OCI-LY7 (cell line): ENCODE data around the gene ABCA3.

Experiments
- EZH2phosphoT487 ChIP-seq: fragments of 200-600 bp; sonication (generic); IDR thresholded peaks from 2 replicates; pipeline ENCODE4 v1.6.1; 2018; ENCODE audit warnings: low read depth, borderline replicate concordance, mild to moderate bottlenecking, mixed run types, antibody characterized with exemption, low read length, moderate library complexity, mixed read lengths
- TF ChIP-seq, protein P1 (sequence below): fragments of 200-600 bp; sonication (generic); conservative IDR thresholded peaks from 2 replicates; pipeline ENCODE4 v1.5.1; 2014; ENCODE audit warnings: mild to moderate bottlenecking, antibody characterized with exemption, low read length, moderate library complexity, mixed read lengths

DNA sequence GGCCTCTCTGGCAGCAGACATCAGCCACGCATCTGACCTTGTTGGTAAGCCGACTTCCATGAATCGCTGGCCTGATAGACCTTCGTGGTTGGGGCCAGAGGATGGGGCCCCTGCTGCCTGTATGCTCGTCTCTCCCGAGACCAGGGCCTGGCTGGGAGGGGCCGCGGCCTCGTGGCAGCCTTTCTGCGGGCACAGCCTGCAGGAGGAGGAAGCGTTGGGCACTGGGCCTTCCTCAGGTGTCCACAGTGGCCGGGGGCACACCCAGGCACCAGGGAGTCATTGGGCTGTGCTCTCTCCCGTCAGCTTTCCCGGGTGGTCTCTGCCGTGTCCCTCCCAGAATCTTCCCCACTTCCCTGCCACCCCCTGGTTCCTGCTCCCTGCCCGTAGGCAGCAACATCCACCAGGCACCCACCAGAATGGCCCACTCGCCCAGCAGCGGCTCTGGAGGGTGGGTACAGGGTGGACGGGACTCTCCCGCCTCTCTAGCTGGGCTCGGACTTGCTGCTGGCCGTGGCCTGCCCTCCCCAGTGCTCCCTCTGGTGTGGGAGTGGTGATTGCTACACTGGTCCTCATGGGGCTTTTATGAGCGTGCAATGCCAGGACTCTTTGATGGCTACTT, 110.8 kb downstream of the ABCA3 start:
- TF ChIP-seq, protein P1, sequence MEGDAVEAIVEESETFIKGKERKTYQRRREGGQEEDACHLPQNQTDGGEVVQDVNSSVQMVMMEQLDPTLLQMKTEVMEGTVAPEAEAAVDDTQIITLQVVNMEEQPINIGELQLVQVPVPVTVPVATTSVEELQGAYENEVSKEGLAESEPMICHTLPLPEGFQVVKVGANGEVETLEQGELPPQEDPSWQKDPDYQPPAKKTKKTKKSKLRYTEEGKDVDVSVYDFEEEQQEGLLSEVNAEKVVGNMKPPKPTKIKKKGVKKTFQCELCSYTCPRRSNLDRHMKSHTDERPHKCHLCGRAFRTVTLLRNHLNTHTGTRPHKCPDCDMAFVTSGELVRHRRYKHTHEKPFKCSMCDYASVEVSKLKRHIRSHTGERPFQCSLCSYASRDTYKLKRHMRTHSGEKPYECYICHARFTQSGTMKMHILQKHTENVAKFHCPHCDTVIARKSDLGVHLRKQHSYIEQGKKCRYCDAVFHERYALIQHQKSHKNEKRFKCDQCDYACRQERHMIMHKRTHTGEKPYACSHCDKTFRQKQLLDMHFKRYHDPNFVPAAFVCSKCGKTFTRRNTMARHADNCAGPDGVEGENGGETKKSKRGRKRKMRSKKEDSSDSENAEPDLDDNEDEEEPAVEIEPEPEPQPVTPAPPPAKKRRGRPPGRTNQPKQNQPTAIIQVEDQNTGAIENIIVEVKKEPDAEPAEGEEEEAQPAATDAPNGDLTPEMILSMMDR, result no peak
- TF ChIP-seq EZH2phosphoT487, result no peak
